T47D (cell line): Measurements from ENCODE around the gene SIRPA.

ENCODE experiments used
- DNase-seq, 2 experiments: peaks; one replicate each; pipeline versions ENCODE4 v3.0.0 to v3.0.0-alpha.2; 2011 to 2012; ENCODE audit warnings: low read depth in 1 of 2, low spot score in 1 of 2
- JUND ChIP-seq: IDR thresholded peaks from 2 replicates; pipeline ENCODE4 v1.6.1; 2012; ENCODE audit warnings: low read depth
- in situ Hi-C: cut with HindIII; loops from 2 replicates; pipeline ENCODE4 v1.10.0; 2016; ENCODE audit warnings: low sequenced_read_pairs, low pct_unique_long_range_greater_than_20kb

SIRPA gene

GRCh38 chr20:1938464-1939269, 43.5 kb downstream of the SIRPA start:
- TF ChIP-seq JUND = no peak
- no peak for DNase-seq
- in situ Hi-C loops = no loop called here

- in situ Hi-C loops = no loop called here
These were observed 44.0 kb downstream of the SIRPA start for GRCh38 chr20:1939270-1939595.

GRCh38 chr20:1940581-1940980, 45.4 kb downstream of the SIRPA start:
- no peak for TF ChIP-seq JUND
- DNase-seq = no peak
- in situ Hi-C loops = no loop called here

More at GRCh38 chr20:1939270-1939595, 44.0 kb downstream of the SIRPA start:
- no peak for DNase-seq
- TF ChIP-seq JUND = no peak

GRCh38 chr20:1941226-1941625, 46.0 kb downstream of the SIRPA start:
- TF ChIP-seq JUND = no peak
- DNase-seq = no peak
- in situ Hi-C loops = no loop called here

- in situ Hi-C loops = no loop called here
- DNase-seq = no peak
- TF ChIP-seq JUND = no peak
These were observed 46.9 kb downstream of the SIRPA start for GRCh38 chr20:1942061-1942460.

GRCh38 chr20:1942486-1943274, 47.5 kb downstream of the SIRPA start:
- no peak for DNase-seq
- no peak for TF ChIP-seq JUND
- in situ Hi-C loops = no loop called here

- TF ChIP-seq JUND = no peak
- in situ Hi-C loops = no loop called here
- no peak for DNase-seq
These were observed 48.2 kb downstream of the SIRPA start for GRCh38 chr20:1943275-1944002.

- TF ChIP-seq JUND = no peak
- DNase-seq = no peak
- in situ Hi-C loops = no loop called here
These were observed 49.3 kb downstream of the SIRPA start for GRCh38 chr20:1944345-1945091.

GRCh38 chr20:1945134-1945618, 50.0 kb downstream of the SIRPA start:
- DNase-seq = no peak
- no peak for TF ChIP-seq JUND
- in situ Hi-C loops = no loop called here

- no peak for TF ChIP-seq JUND
- DNase-seq = no peak
- in situ Hi-C loops = no loop called here
These were observed 50.5 kb downstream of the SIRPA start for GRCh38 chr20:1945660-1946059.

GRCh38 chr20:1946442-1946761, 51.2 kb downstream of the SIRPA start:
- in situ Hi-C loops = no loop called here

More at GRCh38 chr20:1946442-1946761, 51.2 kb downstream of the SIRPA start:
- DNase-seq = no peak
- TF ChIP-seq JUND = no peak
